Ishikawa (cell line): ENCODE results near the gene HSP90AB1.

Source experiments
- CEBPB ChIP-seq: IDR thresholded peaks from 2 replicates; pipeline ENCODE4 v1.6.1; 2012
- EP300 ChIP-seq: IDR thresholded peaks from 2 replicates; pipeline ENCODE4 v1.6.1; 2012; ENCODE audit warnings: borderline replicate concordance
- RAD21 ChIP-seq: IDR thresholded peaks from 2 replicates; pipeline ENCODE4 v1.6.1; 2012; ENCODE audit warnings: low read depth
- REST ChIP-seq: IDR thresholded peaks from 2 replicates; pipeline ENCODE4 v1.6.1; 2012; ENCODE audit warnings: low read depth, mild to moderate bottlenecking
- TAF1 ChIP-seq: IDR thresholded peaks from 2 replicates; pipeline ENCODE4 v1.6.1; 2012; ENCODE audit warnings: low read depth, mild to moderate bottlenecking
- USF1 ChIP-seq: IDR thresholded peaks from 2 replicates; pipeline ENCODE4 v1.6.1; 2012

DNA sequence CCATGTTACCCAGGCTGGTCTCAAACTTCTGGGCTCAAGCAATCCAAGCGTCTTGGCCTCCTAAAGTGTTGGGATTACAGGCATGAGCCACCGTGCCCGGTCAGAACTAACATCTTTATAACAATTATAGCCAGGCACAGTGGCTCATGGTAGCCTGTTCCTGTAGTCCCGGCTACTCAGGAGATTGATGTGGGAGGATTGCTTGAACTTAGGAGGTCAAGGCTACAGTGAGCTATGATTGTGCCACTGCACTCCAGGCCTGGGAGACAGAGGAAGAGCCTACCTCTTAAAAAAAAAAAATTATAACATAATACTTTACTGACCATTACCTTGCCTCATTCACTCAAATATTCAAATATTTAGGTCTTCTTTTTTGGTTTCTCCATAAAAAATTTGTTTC is 47.0 kb upstream of the HSP90AB1 start:
- TF ChIP-seq EP300 (no peak), RAD21 (no peak), CEBPB (no peak), REST (no peak), USF1 (no peak), TAF1 (no peak)
